Adipose tissue (tissue), 3 donors: ENCODE data around the gene PNMA8B. TPM values are rescaled to one million over a fixed set of nuclear protein-coding genes. Genes with fewer than 3 reads are reported as not detected.
"Not testable (repeated sequence)": the region's sequence is repeated elsewhere in the genome, so short reads cannot be mapped to it uniquely, and the experiment has no call there.

Experiments
- H3K27ac ChIP-seq: one replicate; pipeline ENCODE4 v1.5.1; 2013; ENCODE audit warnings: low read depth, low read length
- WGBS, 3 donors: extraction: QIAGEN DNeasy Blood & Tissue Kit; methylation state at CpG; one replicate each; pipeline ENCODE4 v1.1.7; 2013; 5-methylcytosine and 5-hydroxymethylcytosine counted together
- polyA plus RNA-seq, 3 donors: library from polyadenylated mRNA; stranded (reverse); fragments of 200-250 nt; gene quantifications; one replicate each; pipeline ENCODE4 v1.2.3, GENCODE V29; 2013
- donor health status: healthy with polysubstance abuse.
- donor health status: Bipolar disorder and iron deficiency.
- donor health status: healthy.

Gene PNMA8B
- polyA plus RNA-seq, result 1 to 10 TPM in 1 of 3 donors, under 1 TPM in 2; 0.79 to 1.9 (median 0.85) TPM

DNA sequence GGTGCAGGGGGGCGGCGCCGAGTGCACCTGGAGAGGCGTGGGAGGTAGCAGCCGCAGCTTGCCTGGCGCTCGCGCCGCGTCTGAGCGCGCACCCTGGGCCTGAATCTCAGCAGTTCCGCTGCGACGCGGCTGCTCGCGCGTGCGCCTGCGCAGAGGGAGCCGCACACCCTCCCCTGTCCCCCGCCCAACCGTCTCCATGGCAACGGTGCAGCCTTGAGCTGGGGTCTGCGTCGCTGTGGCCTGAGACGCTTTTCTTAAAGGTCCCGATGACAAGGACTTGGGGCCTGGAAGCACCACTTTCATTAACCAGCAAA, at the start of gene PNMA8B:
Gene PNMA8B, minus strand, starts transcription at position 82 of the 314 bp plus-strand sequence. CDS start 402 bp downstream, outside the sequence.
- WGBS, 3 donors, result 13 to 22% (median 20%) methylated on average over 26 to 29 of the region's 29 CpGs
- H3K27ac ChIP-seq, result no peak within 1 kb of the TSS

GRCh38 chr19:46544651-46545050, 49.0 kb upstream of the PNMA8B start:
- 73 to 81% (median 77%) methylated on average over 5 of the region's 5 CpGs for WGBS, 3 donors
- H3K27ac ChIP-seq, result no peak overlapping the region

- 33 to 34% (median 33%) methylated on average over 15 of the region's 15 CpGs for WGBS, 3 donors
Observed at GRCh38 chr19:46542428-46543230, 47.0 kb upstream of the PNMA8B start.

DNA sequence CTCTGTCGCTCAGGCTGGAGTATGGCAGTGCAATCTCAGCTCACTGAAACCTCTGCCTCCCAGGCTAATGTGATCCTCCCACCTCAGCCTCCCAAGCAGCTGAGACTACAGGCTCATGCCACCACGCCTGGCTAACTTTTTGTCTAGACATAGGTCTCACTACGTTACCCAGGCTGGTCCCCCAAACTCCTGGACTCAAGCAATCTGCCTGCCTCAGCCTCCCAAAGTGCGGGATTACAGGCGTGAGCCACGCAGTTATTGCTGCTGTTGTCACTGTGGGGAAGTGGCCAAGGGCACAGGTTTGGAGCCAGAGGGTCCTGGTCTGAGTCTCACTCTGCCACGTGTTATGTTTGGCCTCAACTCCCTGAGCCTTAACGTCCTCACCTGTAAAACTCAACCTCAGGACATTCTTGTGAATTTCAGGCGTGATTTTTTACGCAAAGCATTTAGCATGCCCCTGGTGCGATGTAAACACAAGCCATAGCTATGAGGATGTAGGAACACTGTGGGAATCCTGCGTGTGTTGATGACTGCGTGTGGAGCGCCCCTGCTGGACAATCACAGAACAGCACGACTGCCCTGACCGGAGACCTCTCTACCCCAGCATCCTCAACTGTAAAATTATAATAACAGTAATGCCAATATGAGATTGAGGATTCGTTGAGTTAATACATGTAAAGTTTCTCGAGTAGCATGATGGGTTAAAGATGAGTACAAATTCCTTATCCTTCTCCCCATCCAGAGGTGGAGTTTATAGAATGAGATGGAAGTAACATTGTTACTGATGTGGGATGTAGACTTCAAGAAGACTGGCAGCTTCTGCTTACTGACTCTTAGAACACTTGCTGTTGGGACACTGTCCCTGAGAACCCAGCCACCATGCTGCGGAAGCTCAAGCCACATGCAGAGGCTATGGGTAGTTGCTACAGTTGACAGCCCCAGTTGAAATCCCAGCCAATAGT, 41.8 kb upstream of the PNMA8B start:
- H3K27ac ChIP-seq, result no peak overlapping the region
- WGBS, 3 donors, result 30 to 33% (median 33%) methylated on average over 19 of the region's 19 CpGs

More at GRCh38 chr19:46542428-46543230, 47.0 kb upstream of the PNMA8B start:
- no peak overlapping the region for H3K27ac ChIP-seq

- no peak overlapping the region for H3K27ac ChIP-seq
- WGBS, 3 donors, result 87 to 96% (median 92%) methylated on average over 7 of the region's 7 CpGs
Observed at GRCh38 chr19:46536391-46536790, 40.7 kb upstream of the PNMA8B start.

DNA sequence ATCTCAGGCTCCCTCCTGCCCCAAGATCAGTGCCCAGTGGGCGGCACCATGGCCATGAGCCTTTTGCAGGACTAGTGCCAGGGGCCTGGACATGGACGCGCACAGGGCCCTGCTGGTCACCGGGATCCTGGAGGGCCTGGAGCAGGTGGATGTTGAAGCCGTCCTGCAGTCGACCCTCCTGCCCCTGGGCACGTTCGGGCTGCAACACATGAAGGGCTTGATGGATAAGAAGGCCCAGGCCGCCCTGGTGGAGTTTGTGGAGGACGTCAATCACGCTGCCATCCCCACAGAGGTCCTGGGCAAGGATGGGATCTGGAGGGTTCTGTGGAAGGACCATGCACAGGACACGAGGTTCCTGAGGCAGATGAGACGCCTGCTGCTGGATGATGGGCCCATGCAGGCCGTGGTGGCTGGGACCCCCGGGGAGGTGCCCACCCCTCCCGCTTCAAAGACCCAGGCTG, 38.0 kb upstream of the PNMA8B start:
- 83 to 88% (median 87%) methylated on average over 16 of the region's 16 CpGs for WGBS, 3 donors

DNA sequence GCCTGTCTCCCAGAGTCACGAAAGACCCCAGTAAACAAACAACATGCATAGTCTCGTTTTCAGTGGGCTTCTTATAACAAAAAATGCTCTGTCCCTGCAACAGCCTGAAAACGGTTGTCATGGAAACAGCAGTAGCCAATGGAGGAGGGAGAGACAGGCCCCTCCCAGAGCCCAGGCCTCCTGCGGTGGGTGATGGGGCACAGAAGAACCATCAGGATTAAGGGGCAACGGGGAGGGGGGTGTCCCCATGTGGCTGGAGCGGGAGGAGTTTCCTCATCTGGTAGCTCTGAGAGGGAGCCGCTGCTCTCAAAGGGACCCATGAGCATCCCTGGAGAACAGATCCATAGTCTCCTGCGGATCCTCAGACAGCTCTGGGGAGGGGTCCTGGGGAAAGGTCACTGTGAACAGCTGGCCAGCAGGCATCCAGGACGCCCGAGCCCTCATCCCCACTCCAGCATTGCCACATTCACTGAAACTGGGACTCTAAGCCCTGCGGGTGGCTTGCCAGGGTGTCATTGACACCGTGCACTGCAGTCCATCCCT, 37.5 kb upstream of the PNMA8B start:
- WGBS, 3 donors, result 57 to 77% (median 74%) methylated on average over 12 of the region's 12 CpGs
- H3K27ac ChIP-seq, result no peak overlapping the region

More for the DNA sequence above, 38.0 kb upstream of the PNMA8B start:
- H3K27ac ChIP-seq, result no peak overlapping the region

- WGBS, 3 donors, result 55 to 85% (median 69%) methylated on average over 1 of the region's 1 CpG
- no peak overlapping the region for H3K27ac ChIP-seq
Observed at GRCh38 chr19:46530636-46531035, 35.0 kb upstream of the PNMA8B start.

- 4 to 8% (median 7%) methylated on average over 13 of the region's 13 CpGs for WGBS, 3 donors
- no peak overlapping the region for H3K27ac ChIP-seq
Observed at GRCh38 chr19:46529622-46530451, 34.2 kb upstream of the PNMA8B start.

DNA sequence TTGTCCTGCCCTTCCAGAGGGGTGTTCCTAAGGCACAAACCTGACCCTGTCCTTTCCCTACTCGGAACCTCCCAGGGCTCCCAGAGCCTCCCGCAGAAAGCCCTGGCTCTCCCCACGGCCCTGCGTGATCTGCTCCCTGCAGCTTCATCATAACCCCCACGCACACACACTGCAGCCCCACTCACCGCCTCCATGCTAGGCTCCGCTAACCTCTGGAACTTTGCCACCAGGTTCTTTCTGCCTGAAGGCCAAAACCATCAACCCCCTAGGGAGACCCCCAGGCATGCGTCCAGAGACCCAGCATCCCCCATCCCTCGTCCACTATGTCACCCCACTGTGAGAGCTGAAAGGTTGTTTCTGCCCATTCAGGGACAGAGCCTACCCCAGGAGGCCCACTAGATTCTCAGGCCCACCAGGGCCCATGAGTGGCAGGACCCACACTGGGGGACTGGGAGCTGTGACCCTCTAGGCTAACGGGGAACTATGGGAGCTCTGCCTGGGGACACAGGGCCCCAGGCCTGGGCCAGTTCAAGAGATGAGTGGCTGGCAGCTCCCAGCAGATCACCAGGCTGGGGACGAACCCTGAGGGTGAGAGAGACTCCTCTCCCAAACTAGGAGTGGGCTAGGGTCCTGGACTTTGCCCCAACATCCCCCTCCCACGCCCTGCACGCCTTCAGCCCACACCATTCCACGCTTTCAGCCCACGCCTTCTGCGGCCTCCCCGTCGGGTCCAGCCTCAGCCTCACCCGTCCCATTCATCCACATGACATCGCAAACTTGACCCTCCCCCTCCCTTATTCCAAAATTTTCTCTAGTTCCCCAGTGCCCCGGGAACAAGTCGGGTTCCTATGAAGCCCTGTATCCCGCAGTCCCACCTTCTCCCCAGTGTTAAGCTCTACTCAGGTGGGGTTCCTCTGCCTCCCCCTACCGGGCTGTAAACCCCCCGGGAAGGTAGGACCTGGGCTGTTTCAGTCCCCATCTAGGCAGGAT, 33.2 kb upstream of the PNMA8B start:
- 47 to 58% (median 51%) methylated on average over 24 to 25 of the region's 25 CpGs for WGBS, 3 donors
- H3K27ac ChIP-seq, result no peak overlapping the region

DNA sequence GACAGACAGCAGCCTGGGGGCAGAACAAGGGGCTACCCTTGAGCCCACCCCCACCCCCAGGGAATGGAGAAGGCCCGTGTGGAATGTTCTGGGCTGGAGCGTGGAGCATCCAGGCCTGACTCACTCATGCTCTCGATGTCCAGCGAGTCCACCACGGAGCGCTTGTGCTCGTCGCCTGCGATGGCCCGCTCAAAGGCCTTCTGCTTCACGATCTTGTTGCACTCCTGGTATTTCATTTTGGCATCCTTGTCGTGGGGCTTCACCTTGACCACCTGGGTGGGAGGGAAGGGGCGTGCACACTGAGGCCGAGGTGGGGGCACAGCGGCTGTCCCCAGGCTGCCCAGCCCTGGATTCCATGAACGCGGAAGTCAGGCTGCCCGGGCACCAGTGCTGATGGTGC, 31.1 kb upstream of the PNMA8B start:
- 94 to 95% (median 94%) methylated on average over 12 to 17 of the region's 18 CpGs for WGBS, 3 donors
- H3K27ac ChIP-seq, result not testable (repeated sequence)

DNA sequence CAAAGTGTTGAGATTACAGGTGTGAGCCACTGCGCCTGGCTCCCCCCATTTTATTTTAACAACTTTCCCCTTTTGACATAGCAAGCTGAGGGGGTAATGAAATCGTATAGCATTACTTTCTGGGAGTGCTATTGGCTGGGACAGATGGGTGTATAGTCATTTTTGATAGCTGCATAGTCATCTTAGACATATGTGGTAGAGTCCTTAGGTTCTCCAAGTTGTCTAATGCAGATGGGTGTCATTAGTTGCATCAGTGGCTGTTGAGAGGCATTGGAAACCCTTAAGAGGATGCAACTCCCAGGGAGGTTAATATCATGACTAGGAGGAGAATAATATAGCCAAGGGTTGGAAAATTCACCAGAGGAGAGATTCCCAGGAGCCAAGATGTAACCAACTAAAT, 28.6 kb upstream of the PNMA8B start:
- no peak overlapping the region for H3K27ac ChIP-seq
- 92 to 100% (median 97%) methylated on average over 2 of the region's 2 CpGs for WGBS, 3 donors

DNA sequence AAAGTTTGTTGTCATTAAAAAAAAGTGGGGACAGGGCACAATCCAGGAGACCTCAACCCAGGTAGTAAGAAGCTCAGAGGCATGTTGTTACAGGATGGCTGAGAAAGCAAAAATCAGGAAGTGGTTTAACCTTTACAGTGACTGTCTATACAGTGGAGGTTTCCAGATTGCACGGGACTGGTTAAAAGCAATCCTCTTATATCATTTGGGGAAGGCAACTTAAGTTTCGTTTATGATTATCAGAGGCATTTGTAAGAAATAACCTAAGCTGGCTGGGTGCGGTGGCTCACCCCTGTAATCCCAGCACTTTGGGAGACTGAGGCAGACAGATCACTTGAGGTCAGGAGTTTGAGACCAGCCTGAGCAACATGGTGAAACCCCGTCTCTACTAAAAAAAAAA, 27.3 kb upstream of the PNMA8B start:
- not testable (repeated sequence) for H3K27ac ChIP-seq
- WGBS, 3 donors, result 68 to 74% (median 73%) methylated on average over 4 of the region's 4 CpGs

- no peak overlapping the region for H3K27ac ChIP-seq
- WGBS, 3 donors, result 92 to 95% (median 94%) methylated on average over 14 of the region's 14 CpGs
Observed at GRCh38 chr19:46521241-46521868, 25.7 kb upstream of the PNMA8B start.

DNA sequence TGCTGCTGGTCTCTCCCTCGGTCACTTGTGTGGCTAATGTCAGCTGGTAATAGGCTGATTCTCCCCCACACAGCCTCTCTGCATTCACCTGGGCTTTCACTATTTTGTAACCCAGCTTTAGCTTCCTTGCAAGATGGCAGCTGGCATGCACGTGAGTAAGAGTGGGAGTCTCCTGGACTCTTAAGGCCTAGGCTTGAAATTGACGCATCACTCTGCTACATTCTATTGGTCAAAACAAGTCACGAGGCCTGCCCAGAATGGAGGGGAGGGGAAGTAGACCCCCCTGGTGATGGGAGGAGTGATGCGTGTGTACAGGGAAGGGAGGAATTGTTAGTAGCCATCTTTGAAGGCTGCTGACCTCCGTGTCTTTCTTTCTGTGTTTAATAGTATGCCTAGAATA, 24.9 kb upstream of the PNMA8B start:
- WGBS, 3 donors, result 81 to 89% (median 85%) methylated on average over 6 of the region's 6 CpGs
- no peak overlapping the region for H3K27ac ChIP-seq

- no peak overlapping the region for H3K27ac ChIP-seq
- 86 to 95% (median 93%) methylated on average over 6 of the region's 6 CpGs for WGBS, 3 donors
Observed at GRCh38 chr19:46517471-46517870, 21.8 kb upstream of the PNMA8B start.
